HG02943 (cell line): ENCODE measurements around the gene NELL2.
"Not testable (repeated sequence)": the region's sequence is repeated elsewhere in the genome, so short reads cannot be mapped to it uniquely, and the experiment has no call there.

ENCODE experiments used
- ATAC-seq: cut with Tn5 transposase; IDR thresholded peaks from one replicate; pipeline ENCODE4 v1.9.1; 2021; ENCODE audit warnings: mild to moderate bottlenecking, low read depth, moderate library complexity; ENCODE audit not compliant: unreplicated experiment

NELL2 gene

DNA sequence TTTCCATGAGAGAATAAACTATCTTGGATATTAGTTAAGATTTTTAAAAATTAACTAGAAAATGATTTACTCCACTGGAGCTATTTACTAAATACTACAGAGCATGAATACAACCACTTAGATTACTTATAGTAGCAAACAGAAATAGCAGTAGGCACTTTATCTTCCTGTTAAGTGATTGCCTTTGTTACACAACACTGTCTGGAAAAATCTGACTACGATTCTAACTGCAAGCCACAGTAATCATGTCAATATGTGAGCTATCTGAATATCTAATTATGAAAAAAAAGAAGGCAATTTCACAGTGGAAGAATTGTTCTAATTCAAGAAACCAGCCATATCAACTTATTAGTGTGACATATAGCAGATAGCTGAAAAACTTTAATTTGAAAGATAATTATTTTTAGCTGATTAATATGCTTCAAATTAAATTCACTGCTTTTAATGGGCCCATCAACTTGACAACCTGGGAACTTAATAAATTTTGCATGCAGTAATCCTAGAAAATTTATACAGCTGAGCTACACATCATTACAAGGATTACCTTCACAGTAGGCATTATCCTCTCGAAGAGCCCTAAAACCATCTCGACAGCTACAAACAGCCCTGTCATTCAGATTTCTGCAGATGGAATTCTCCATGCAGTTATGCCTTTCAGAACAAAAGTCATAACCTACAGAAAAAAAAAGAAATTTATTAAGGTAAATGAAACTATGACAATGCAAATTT is 172.8 kb downstream of the NELL2 start:
- no peak for ATAC-seq

- no peak for ATAC-seq
Measured at GRCh38 chr12:44697511-44697910, 178.6 kb downstream of the NELL2 start.

GRCh38 chr12:44696542-44696941 is 179.6 kb downstream of the NELL2 start:
- ATAC-seq, result no peak

DNA sequence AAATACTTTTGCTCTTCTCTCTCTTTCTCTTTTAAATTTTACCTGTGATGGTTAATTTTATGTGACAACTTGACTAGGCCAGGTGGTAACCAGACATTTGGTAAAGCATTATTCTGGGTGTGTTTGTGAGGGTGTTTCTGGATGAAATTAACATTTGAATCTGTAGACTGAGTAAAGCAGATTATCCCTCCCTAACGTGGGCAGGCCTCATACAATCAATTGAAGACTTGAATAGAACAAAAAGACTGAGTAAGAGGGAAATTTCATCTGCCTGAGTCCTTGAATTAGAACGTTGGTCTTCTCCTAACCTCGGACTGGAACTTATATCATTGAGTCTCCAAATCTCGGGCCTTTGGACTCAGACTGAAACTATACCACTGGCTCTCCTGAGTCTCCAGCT is 182.1 kb downstream of the NELL2 start:
- no peak for ATAC-seq

DNA sequence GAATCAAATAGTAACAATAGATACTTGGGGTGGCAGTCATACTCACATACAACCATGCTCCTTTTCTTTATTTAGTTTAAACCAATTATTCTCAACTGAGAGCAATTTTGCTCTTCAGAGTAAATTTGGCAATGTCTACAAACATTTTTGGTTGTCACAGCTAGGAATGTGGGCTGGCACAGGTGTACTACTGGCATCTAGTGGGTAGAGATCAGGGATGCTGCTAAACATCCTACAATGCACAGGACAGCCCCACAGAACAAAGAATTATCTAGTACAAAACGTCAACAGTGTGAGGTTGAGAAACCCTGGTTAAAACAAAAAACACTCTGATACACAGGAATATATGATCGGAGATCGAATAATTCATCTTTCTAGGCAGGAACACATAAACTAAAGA is 186.5 kb downstream of the NELL2 start:
- no peak for ATAC-seq

- ATAC-seq, result not testable (repeated sequence)
Measured at GRCh38 chr12:44686821-44687432, 189.2 kb downstream of the NELL2 start.

GRCh38 chr12:44677724-44678123 is 198.4 kb downstream of the NELL2 start:
- ATAC-seq, result no peak

GRCh38 chr12:44674875-44675274 is 201.2 kb downstream of the NELL2 start:
- no peak for ATAC-seq

- no peak for ATAC-seq
Measured at GRCh38 chr12:44673811-44674210, 202.3 kb downstream of the NELL2 start.

DNA sequence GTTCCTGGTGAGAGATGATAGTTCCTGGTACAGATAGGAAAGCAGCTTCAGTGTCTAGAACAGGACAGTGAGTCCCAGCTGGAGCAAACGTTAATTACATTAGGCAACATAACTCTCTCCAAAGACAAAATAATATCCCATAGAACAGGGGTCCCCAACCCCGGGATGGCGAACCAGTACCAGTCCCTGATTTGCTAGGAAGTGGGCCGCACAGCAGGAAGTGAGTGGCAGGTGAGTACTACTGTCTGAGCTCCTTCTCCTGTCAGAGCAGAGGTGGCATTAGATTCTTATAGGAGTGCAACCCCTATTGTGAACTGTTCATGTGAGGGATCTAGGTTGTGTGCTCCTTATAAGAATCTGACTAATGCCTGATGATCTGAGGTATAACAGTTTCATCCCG is 204.1 kb downstream of the NELL2 start:
- ATAC-seq, result no peak

GRCh38 chr12:44668443-44668842 is 207.7 kb downstream of the NELL2 start:
- ATAC-seq, result no peak

DNA sequence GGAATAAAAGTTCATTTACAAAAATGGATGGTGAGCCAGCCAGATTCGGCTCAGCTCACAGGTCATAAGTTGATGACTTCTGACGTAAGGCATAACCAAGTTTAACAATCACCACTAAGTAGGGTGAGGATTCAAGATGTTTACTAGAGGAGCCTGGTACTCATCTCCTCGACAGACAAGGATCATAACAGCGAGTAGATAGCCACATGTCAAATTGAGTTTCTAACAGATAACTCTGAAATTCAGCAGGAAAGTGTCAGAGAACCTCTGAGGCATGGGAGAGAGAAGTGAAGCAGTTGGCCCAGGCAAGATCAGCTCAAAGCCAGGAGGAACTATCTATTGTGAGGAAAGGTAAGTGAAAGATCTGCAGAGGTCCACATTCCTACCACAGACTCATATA is 208.7 kb downstream of the NELL2 start:
- ATAC-seq, result no peak

- no peak for ATAC-seq
Measured at GRCh38 chr12:44663291-44663690, 212.8 kb downstream of the NELL2 start.

- no peak for ATAC-seq
Measured at GRCh38 chr12:44655846-44656245, 220.3 kb downstream of the NELL2 start.

DNA sequence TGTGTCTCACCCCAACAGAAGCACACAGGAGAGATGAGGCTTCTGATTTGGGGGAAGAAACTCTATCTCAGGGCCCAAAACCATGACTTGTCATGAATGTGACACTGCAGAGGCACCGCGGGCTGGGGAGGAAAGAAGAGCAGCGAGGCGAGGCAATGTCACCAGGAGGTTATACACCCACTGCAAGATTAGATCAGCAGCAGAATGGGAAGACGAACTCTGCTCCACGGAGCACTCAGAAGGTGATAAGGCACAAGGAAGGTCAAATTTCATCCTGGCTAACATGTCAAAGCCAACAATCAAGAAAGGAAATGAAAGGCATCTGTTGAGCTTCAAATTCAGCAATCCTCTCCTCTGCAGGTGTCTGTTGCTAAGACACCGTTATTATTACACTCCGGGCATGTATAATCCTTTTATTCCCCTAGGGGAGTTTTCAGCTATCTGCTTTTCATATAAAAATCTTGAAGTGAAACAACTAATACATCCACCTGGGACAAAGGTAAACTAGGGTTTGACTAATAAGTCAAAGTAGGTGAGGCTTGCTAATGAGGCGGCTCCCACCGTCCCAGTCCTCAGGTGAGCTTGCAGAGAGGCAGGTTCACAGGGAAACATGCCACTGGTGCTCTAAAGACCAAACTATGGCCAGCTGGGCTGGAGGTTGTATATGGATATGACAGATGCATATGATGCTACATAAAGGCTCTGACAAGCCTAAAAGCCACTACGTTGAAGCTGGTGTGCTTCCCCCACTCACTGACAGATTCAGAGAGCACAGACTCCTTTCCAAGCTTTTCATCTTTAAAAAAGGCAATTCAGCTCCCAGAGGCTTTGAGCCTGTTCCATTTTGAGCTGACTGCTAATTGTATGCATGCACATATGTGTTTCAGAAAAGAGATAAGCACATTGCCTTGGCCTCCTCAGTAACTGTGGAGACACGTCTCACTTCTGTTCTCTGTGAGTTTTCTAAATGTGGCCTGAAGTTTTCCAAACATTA is 221.2 kb downstream of the NELL2 start:
- ATAC-seq, result no peak

DNA sequence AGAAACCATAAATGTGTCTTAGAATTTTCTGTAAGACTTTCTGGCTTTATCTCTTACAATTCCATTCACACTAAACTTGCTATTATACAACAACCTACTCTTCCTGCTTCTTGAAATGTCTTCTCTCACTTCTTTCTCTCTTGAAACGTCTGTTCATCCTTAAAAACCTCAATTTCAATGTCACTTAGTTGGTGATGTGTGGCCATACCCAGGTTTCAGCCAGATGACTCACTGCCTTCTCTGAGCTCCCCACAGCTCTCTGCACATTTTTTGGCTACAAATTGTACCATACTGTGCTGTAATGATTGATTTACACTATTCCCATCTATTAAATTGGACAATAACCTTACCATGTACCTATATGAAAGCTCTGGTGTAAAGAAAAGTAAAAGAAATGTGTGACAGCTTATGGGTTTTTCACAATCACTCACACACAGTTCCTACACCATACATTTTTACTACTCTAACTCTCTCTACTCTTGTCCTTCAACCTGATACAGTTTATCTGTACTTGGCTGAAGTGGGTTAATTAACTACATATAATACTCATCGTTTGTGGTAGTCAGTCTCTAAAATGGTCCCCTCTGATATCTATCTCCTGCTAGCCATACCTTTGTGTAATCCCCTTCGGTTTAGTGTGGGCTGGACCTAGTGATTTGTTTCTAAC is 222.1 kb downstream of the NELL2 start:
- ATAC-seq, result no peak

DNA sequence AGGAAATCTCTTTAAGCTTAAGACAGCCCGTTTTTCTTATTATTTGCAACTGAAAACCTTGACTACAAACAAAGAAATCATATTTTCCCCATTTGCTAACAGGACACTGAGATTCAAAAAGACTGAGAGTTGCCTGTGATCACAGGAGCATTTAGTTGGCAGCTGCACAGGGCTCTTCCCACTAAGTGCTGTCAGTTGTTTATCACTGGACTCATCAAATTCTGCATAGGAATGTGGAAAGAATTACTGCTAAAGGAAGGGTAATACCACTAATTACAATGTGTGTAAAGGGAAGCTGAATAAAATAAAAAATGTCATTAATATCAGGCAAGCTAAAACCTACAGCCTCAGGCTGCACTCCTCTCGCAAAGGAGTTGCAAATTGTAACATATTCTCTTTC is 226.4 kb downstream of the NELL2 start:
- ATAC-seq, result no peak

- no peak for ATAC-seq
Measured at GRCh38 chr12:44647917-44648690, 228.0 kb downstream of the NELL2 start.

DNA sequence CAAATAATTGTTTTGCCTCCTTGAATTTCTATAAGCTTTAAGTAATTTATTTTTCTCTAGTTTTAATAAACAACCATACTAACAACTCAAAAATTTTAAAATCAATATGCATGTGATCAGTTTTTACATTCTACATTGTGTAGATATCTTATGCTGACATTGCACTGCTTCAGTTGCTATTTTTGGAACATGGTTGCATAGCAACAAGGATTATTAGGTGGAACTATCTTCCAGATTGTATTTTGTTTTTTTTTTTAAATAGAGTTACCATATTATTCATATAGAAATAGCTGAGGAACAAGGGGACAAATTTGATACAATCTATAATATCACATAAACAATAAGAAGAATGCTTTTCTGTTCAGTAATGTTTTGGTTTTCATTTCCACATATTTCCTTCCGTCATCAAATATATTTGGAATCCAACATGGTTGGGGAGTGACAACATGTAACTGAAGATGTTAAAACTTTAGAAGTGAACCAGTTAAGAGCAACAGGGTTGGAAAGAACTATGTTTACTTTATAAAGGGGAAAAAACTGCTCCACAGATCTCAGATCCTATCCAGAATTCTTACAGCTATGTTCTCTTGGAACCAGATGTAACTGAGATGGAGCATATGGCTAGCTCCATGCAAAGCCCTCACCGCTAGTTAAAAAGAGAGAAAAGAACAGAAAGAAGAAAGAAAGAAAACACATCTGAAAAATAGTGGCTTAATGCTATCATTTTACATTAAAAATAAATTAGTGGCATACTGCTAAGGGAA is 235.5 kb downstream of the NELL2 start:
- ATAC-seq, result no peak
